Progenitor cell of endocrine pancreas (in vitro differentiated cells): Measurements from ENCODE around the gene PIBF1. TPM values are rescaled to one million over a fixed set of nuclear protein-coding genes. Genes with fewer than 3 reads are reported as not detected.
A peak's percentile ranks its signal among the peaks of the same experiment; 100 is the strongest.

Experiments used
- DNase-seq: peaks from one replicate; pipeline ENCODE4 v3.0.0; 2021; ENCODE audit warnings: low spot score; ENCODE audit not compliant: unreplicated experiment
- H3K27ac Mint-ChIP-seq: 2 replicates; pipeline ENCODE4 v1.8.0; 2021; ENCODE audit warnings: mild to moderate bottlenecking, moderate library complexity, mixed read lengths
- H3K27me3 Mint-ChIP-seq: 2 replicates; pipeline ENCODE4 v1.8.0; 2021; ENCODE audit warnings: mixed read lengths
- H3K36me3 Mint-ChIP-seq: 2 replicates; pipeline ENCODE4 v1.8.0; 2022; ENCODE audit warnings: mixed read lengths; ENCODE audit not compliant: insufficient read depth
- H3K4me1 Mint-ChIP-seq: 2 replicates; pipeline ENCODE4 v1.8.0; 2021; ENCODE audit warnings: low read depth, mixed read lengths
- H3K4me3 Mint-ChIP-seq: 2 replicates; pipeline ENCODE4 v1.8.0; 2021; ENCODE audit warnings: low read depth, mild to moderate bottlenecking, moderate library complexity, mixed read lengths
- H3K9me3 Mint-ChIP-seq: 2 replicates; pipeline ENCODE4 v1.8.0; 2021; ENCODE audit warnings: low read depth, mixed read lengths
- total RNA-seq: library from RNA; stranded (reverse); gene quantifications from 2 replicates; pipeline ENCODE4 v1.2.1, GENCODE V29; 2021
- TF ChIP-seq, protein P1 (sequence below): fragments of 200-600 bp; sonication (generic); IDR thresholded peaks from one replicate; pipeline ENCODE4 v1.5.0; 2021; ENCODE audit warnings: antibody characterized with exemption, mild to moderate bottlenecking; ENCODE audit not compliant: unreplicated experiment

PIBF1 gene
- total RNA-seq, 1 donor from 2014 or later = 28.7 TPM

DNA sequence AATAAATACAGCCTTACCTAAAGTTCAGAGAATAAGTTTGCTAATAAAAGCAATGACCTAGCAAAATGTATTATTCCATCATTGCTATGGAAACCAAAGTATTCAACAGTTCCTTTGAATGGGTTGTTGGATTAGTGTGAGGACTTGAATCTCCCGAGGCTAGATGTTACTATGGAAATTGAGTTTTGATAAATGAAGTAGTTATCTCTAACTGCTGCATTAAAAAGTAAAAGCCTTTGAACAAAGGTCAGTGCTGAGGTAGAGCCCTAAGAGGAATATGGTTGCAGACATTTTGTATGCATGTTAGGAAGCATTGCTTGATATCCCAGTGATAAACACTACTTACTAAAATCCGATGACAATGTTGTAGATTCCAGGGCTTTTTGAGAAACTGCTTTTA is 283.1 kb downstream of the PIBF1 start:
- DNase-seq = no peak
- peak overlapping the region; percentile 94 for H3K4me3 Mint-ChIP-seq
- peak overlapping the region; percentile 95 for H3K27ac Mint-ChIP-seq
- H3K9me3 Mint-ChIP-seq = no peaks in the 10 kb centered on the region
- peaks cover 29% of the 10 kb centered on the region for H3K36me3 Mint-ChIP-seq
- TF ChIP-seq, protein P1, sequence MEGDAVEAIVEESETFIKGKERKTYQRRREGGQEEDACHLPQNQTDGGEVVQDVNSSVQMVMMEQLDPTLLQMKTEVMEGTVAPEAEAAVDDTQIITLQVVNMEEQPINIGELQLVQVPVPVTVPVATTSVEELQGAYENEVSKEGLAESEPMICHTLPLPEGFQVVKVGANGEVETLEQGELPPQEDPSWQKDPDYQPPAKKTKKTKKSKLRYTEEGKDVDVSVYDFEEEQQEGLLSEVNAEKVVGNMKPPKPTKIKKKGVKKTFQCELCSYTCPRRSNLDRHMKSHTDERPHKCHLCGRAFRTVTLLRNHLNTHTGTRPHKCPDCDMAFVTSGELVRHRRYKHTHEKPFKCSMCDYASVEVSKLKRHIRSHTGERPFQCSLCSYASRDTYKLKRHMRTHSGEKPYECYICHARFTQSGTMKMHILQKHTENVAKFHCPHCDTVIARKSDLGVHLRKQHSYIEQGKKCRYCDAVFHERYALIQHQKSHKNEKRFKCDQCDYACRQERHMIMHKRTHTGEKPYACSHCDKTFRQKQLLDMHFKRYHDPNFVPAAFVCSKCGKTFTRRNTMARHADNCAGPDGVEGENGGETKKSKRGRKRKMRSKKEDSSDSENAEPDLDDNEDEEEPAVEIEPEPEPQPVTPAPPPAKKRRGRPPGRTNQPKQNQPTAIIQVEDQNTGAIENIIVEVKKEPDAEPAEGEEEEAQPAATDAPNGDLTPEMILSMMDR = no peak
- H3K4me1 Mint-ChIP-seq = peaks cover 64% of the 10 kb centered on the region
- no peaks in the 10 kb centered on the region for H3K27me3 Mint-ChIP-seq

- Mint-ChIP-seq H3K9me3 (no peaks in the 10 kb centered on the region), H3K27me3 (no peaks in the 10 kb centered on the region), H3K27ac (peak overlapping the region; percentile 95), H3K4me1 (peaks cover 68% of the 10 kb centered on the region), H3K36me3 (peaks cover 27% of the 10 kb centered on the region), H3K4me3 (peak overlapping the region; percentile 94)
- TF ChIP-seq, protein P1 = no peak
- DNase-seq = no peak
These were observed 283.9 kb downstream of the PIBF1 start for GRCh38 chr13:73065665-73066340.

Other genes starting within 250 kb of the PIBF1 start
- 9.3 and 9.8 TPM in 2 replicates for gene MZT1, start 54.5 kb upstream of the PIBF1 start, total RNA-seq
- gene BORA, start 54.2 kb upstream of the PIBF1 start, total RNA-seq = 10.8 and 12.4 TPM in 2 replicates
- gene DIS3, start 233 bp upstream of the PIBF1 start, total RNA-seq = 29.0 and 29.7 TPM in 2 replicates